ENCODE data around the gene PTGFRN. TPM values are rescaled to one million over a fixed set of nuclear protein-coding genes. Genes with fewer than 3 reads are reported as not detected.
A peak's percentile ranks its signal among the peaks of the same experiment; 100 is the strongest.

Gene PTGFRN
- polyA plus RNA-seq, 1 donor (not counting 4 experiments of a cell fraction or from before 2014, with no cell fraction given) = 177 TPM

GRCh38 chr1:117003223-117003875 lies 93.6 kb downstream of the PTGFRN start:
- dilution Hi-C loops (cut with MboI; ENCODE audit: extremely low pct_ligation_motif_present, low sequenced_read_pairs) = no loop called here
- FAIRE-seq = no peak
- Histone ChIP-seq H3K4me3 (ENCODE audit: control insufficient read depth in 2 of 3, extremely low read depth in 1 of 3, insufficient read depth in 2 of 3, low read depth in 1 of 3, low read length in 3 of 3) (no peak overlapping the region), H3K27ac (ENCODE audit: control insufficient read depth, insufficient read depth, low read length) (no peak overlapping the region), H3K9me1 (ENCODE audit: control insufficient read depth, extremely low read depth, insufficient read depth, low read length) (no peaks in the 10 kb centered on the region), H3K9me3 (ENCODE audit: control insufficient read depth, low read depth, low read length) (no peaks in the 10 kb centered on the region), H3K79me2 (ENCODE audit: control insufficient read depth, insufficient read depth, low read length) (no peaks in the 10 kb centered on the region), H3K4me1 (ENCODE audit: control insufficient read depth, extremely low read depth, insufficient read depth, low read length) (peaks cover 11% of the 10 kb centered on the region), H3K36me3 (ENCODE audit: control insufficient read depth in 2 of 2, extremely low read depth in 1 of 2, insufficient read depth in 2 of 2, low read length in 2 of 2) (no peaks in the 10 kb centered on the region), H3K9ac (ENCODE audit: control insufficient read depth, extremely low read depth, insufficient read depth, low read length) (no peak overlapping the region), H3K27me3 (ENCODE audit: control insufficient read depth, extremely low read depth, insufficient read depth, low read length) (no peaks in the 10 kb centered on the region), H4K20me1 (ENCODE audit: control insufficient read depth, extremely low read depth, insufficient read depth, low read length) (no peaks in the 10 kb centered on the region), H3K4me2 (ENCODE audit: control insufficient read depth, extremely low read depth, insufficient read depth, low read depth, low read length) (no peak overlapping the region), H2AFZ (ENCODE audit: control insufficient read depth, low read length) (no peak overlapping the region)
- TF ChIP-seq, protein P1, sequence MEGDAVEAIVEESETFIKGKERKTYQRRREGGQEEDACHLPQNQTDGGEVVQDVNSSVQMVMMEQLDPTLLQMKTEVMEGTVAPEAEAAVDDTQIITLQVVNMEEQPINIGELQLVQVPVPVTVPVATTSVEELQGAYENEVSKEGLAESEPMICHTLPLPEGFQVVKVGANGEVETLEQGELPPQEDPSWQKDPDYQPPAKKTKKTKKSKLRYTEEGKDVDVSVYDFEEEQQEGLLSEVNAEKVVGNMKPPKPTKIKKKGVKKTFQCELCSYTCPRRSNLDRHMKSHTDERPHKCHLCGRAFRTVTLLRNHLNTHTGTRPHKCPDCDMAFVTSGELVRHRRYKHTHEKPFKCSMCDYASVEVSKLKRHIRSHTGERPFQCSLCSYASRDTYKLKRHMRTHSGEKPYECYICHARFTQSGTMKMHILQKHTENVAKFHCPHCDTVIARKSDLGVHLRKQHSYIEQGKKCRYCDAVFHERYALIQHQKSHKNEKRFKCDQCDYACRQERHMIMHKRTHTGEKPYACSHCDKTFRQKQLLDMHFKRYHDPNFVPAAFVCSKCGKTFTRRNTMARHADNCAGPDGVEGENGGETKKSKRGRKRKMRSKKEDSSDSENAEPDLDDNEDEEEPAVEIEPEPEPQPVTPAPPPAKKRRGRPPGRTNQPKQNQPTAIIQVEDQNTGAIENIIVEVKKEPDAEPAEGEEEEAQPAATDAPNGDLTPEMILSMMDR (optimal IDR thresholded peaks at IDR 0.05 in 1 of 3, IDR thresholded peaks at IDR 0.05 in 1 of 3, conservative IDR thresholded peaks at IDR 0.05 in 1 of 3; ENCODE audit: extremely low read depth in 1 of 3, insufficient read depth in 2 of 3, low read length in 3 of 3) = no peak
- TF ChIP-seq EZH2 (IDR thresholded peaks at IDR 0.05; ENCODE audit: low read length) = no peak
- no peak for DNase-seq (ENCODE audit: low read depth, low spot score)

GRCh38 chr1:117007719-117008013 lies 98.0 kb downstream of the PTGFRN start:
- Histone ChIP-seq H4K20me1 (ENCODE audit: control insufficient read depth, extremely low read depth, insufficient read depth, low read length) (no peaks in the 10 kb centered on the region), H3K27me3 (ENCODE audit: control insufficient read depth, extremely low read depth, insufficient read depth, low read length) (no peaks in the 10 kb centered on the region), H3K27ac (ENCODE audit: control insufficient read depth, insufficient read depth, low read length) (no peak overlapping the region), H3K9me3 (ENCODE audit: control insufficient read depth, low read depth, low read length) (no peaks in the 10 kb centered on the region), H3K79me2 (ENCODE audit: control insufficient read depth, insufficient read depth, low read length) (no peaks in the 10 kb centered on the region), H3K4me3 (ENCODE audit: control insufficient read depth in 2 of 3, extremely low read depth in 1 of 3, insufficient read depth in 2 of 3, low read depth in 1 of 3, low read length in 3 of 3) (no peak overlapping the region), H3K4me1 (ENCODE audit: control insufficient read depth, extremely low read depth, insufficient read depth, low read length) (peaks cover 7% of the 10 kb centered on the region), H3K4me2 (ENCODE audit: control insufficient read depth, extremely low read depth, insufficient read depth, low read depth, low read length) (peak overlapping the region; percentile 16), H3K9ac (ENCODE audit: control insufficient read depth, extremely low read depth, insufficient read depth, low read length) (no peak overlapping the region), H2AFZ (ENCODE audit: control insufficient read depth, low read length) (no peak overlapping the region), H3K36me3 (ENCODE audit: control insufficient read depth in 2 of 2, extremely low read depth in 1 of 2, insufficient read depth in 2 of 2, low read length in 2 of 2) (peaks cover 0 to 3% of the 10 kb centered on the region in 2 experiments), H3K9me1 (ENCODE audit: control insufficient read depth, extremely low read depth, insufficient read depth, low read length) (no peaks in the 10 kb centered on the region)
- FAIRE-seq (no peak), DNase-seq (ENCODE audit: low read depth, low spot score) (no peak)
- TF ChIP-seq, protein P1 (optimal IDR thresholded peaks at IDR 0.05 in 1 of 3, IDR thresholded peaks at IDR 0.05 in 1 of 3, conservative IDR thresholded peaks at IDR 0.05 in 1 of 3; ENCODE audit: extremely low read depth in 1 of 3, insufficient read depth in 2 of 3, low read length in 3 of 3) = no peak
- no peak for TF ChIP-seq EZH2 (IDR thresholded peaks at IDR 0.05; ENCODE audit: low read length)
- dilution Hi-C loops (cut with MboI; ENCODE audit: extremely low pct_ligation_motif_present, low sequenced_read_pairs) = no loop called here

Measured in keratinocyte (primary cell).